Ascending aorta (tissue), 2 donors: ENCODE data around the gene EEF1AKMT4. TPM values are rescaled to one million over a fixed set of nuclear protein-coding genes. Genes with fewer than 3 reads are reported as not detected.

Source experiments
- DNase-seq, 2 donors: peaks; one replicate each; pipeline ENCODE4 v3.0.0-alpha.2; 2019; ENCODE audit warnings: low spot score in 2 of 2
- H3K27ac ChIP-seq, 2 donors: fragments of 200-600 bp; sonication (generic); one replicate each; pipeline ENCODE4 v1.5.1; 2016 to 2017; ENCODE audit warnings: mild to moderate bottlenecking in 1 of 2
- H3K27me3 ChIP-seq: fragments of 200-600 bp; sonication (generic); one replicate; pipeline ENCODE4 v1.5.1; 2017
- H3K36me3 ChIP-seq, 2 donors: fragments of 200-600 bp; sonication (generic); one replicate each; pipeline ENCODE4 v1.5.1; 2016
- H3K4me1 ChIP-seq, 2 donors: fragments of 200-600 bp; sonication (generic); one replicate each; pipeline ENCODE4 v1.5.1; 2016 to 2017; ENCODE audit warnings: mild to moderate bottlenecking in 1 of 2
- H3K4me3 ChIP-seq, 2 donors: fragments of 200-600 bp; sonication (generic); one replicate each; pipeline ENCODE4 v1.5.1; 2016 to 2017; ENCODE audit warnings: mild to moderate bottlenecking in 1 of 2
- H3K9me3 ChIP-seq, 2 donors: fragments of 200-600 bp; sonication (generic); one replicate each; pipeline ENCODE4 v1.5.1; 2016
- CTCF ChIP-seq, 3 experiments: fragments of 200-600 bp in 2 of 3; fragments of 450-650 bp in 1 of 3; sonication (generic) in 2 of 3; IDR thresholded peaks; one replicate each; pipeline ENCODE4 v1.5.1; 2016 to 2019; ENCODE audit warnings: antibody characterized with exemption in 3 of 3, mild to moderate bottlenecking in 1 of 3, moderate library complexity in 1 of 3
- intact Hi-C: fragments of 100-400 bp; cut with DNase I; formaldehyde crosslinking; loops from one replicate; pipeline ENCODE4 v1.15.1; 2023
- total RNA-seq: library from RNA; depleted of rRNA; stranded (reverse); fragments of >200 nt; gene quantifications from one replicate; pipeline ENCODE4 v1.1.0, GENCODE V29; 2016

EEF1AKMT4 gene
- total RNA-seq, 1 donor from 2014 or later: 4.8 TPM

GRCh38 chr3:184272269-184272668 lies 22.8 kb downstream of the EEF1AKMT4 start:
- no peak for TF ChIP-seq CTCF (IDR thresholded peaks at IDR 0.05)
- intact Hi-C loops: no loop called here
- H3K27me3 ChIP-seq: peaks cover 13% of the 10 kb centered on the region

GRCh38 chr3:184275381-184275701 lies 25.9 kb downstream of the EEF1AKMT4 start:
- no peaks in the 10 kb centered on the region for H3K4me1 ChIP-seq
- H3K9me3 ChIP-seq: no peaks in the 10 kb centered on the region
- TF ChIP-seq CTCF (IDR thresholded peaks at IDR 0.05): no peak
- intact Hi-C loops: no loop called here
- H3K27me3 ChIP-seq: peaks cover 13% of the 10 kb centered on the region
- no peak for DNase-seq
- no peaks in the 10 kb centered on the region for H3K36me3 ChIP-seq
- no peak overlapping the region for H3K4me3 ChIP-seq
- no peak overlapping the region for H3K27ac ChIP-seq

More at GRCh38 chr3:184272269-184272668, 22.8 kb downstream of the EEF1AKMT4 start:
- no peak overlapping the region for H3K4me3 ChIP-seq
- H3K4me1 ChIP-seq: no peaks in the 10 kb centered on the region
- H3K27ac ChIP-seq: no peak overlapping the region
- DNase-seq: no peak
- no peaks in the 10 kb centered on the region for H3K36me3 ChIP-seq
- H3K9me3 ChIP-seq: no peaks in the 10 kb centered on the region

GRCh38 chr3:184275961-184276910 lies 26.8 kb downstream of the EEF1AKMT4 start, which contains the start of gene ECE2:
Gene ECE2, plus strand, starts transcription at chr3:184276022. Its CDS starts 132 bp downstream, at chr3:184276154.
- Histone ChIP-seq H3K27ac (no peak within 1 kb of the TSS), H3K4me1 (no peaks in the 10 kb centered on the region), H3K4me3 (peak within 1 kb of the TSS in 1 of 2 donors; percentile 33), H3K9me3 (no peaks in the 10 kb centered on the region), H3K27me3 (peaks cover 13% of the 10 kb centered on the region), H3K36me3 (no peaks in the 10 kb centered on the region)
- intact Hi-C loops: no loop called here
- no peak for TF ChIP-seq CTCF (IDR thresholded peaks at IDR 0.05)
- no peak for DNase-seq

GRCh38 chr3:184277366-184277765 lies 27.9 kb downstream of the EEF1AKMT4 start:
- no peak for DNase-seq
- peaks cover 13% of the 10 kb centered on the region for H3K27me3 ChIP-seq
- H3K36me3 ChIP-seq: no peaks in the 10 kb centered on the region
- no peak overlapping the region for H3K4me3 ChIP-seq
- no peaks in the 10 kb centered on the region for H3K4me1 ChIP-seq
- H3K27ac ChIP-seq: no peak overlapping the region
- no peak for TF ChIP-seq CTCF (IDR thresholded peaks at IDR 0.05)
- intact Hi-C loops: no loop called here
- no peaks in the 10 kb centered on the region for H3K9me3 ChIP-seq

- Histone ChIP-seq H3K9me3 (no peaks in the 10 kb centered on the region), H3K27me3 (no peaks in the 10 kb centered on the region), H3K4me1 (no peaks in the 10 kb centered on the region), H3K36me3 (no peaks in the 10 kb centered on the region), H3K27ac (no peak overlapping the region), H3K4me3 (no peak overlapping the region)
- no peak for TF ChIP-seq CTCF (IDR thresholded peaks at IDR 0.05)
- DNase-seq: no peak
- intact Hi-C loops: no loop called here
Observed at GRCh38 chr3:184282941-184283340, 33.5 kb downstream of the EEF1AKMT4 start.
